ENCODE data around the gene CRYZ. TPM values are rescaled to one million over a fixed set of nuclear protein-coding genes. Genes with fewer than 3 reads are reported as not detected.

CRYZ gene
- total and polyA plus RNA-seq, 12 donors, result 18.1 to 81.6 (median 47.7) TPM

GRCh38 chr1:74689621-74690363 lies 43.1 kb downstream of the CRYZ start:
- DNase-seq, result peak; percentile 23 to 79 (median 53)
- intact Hi-C loops (cut with DNase I), result no loop called here

GRCh38 chr1:74686928-74687327 lies 45.9 kb downstream of the CRYZ start:
- 81 to 87% (median 83%) methylated on average over 4 of the region's 4 CpGs for WGBS, 4 donors
- no peak for TF ChIP-seq POLR2A (IDR thresholded peaks at IDR 0.05)
- TF ChIP-seq, protein P1, sequence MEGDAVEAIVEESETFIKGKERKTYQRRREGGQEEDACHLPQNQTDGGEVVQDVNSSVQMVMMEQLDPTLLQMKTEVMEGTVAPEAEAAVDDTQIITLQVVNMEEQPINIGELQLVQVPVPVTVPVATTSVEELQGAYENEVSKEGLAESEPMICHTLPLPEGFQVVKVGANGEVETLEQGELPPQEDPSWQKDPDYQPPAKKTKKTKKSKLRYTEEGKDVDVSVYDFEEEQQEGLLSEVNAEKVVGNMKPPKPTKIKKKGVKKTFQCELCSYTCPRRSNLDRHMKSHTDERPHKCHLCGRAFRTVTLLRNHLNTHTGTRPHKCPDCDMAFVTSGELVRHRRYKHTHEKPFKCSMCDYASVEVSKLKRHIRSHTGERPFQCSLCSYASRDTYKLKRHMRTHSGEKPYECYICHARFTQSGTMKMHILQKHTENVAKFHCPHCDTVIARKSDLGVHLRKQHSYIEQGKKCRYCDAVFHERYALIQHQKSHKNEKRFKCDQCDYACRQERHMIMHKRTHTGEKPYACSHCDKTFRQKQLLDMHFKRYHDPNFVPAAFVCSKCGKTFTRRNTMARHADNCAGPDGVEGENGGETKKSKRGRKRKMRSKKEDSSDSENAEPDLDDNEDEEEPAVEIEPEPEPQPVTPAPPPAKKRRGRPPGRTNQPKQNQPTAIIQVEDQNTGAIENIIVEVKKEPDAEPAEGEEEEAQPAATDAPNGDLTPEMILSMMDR (IDR thresholded peaks at IDR 0.05), result no peak
- Histone ChIP-seq H3K4me1 (replicated peaks in 1 of 2) (no peaks in the 10 kb centered on the region), H3K36me3 (replicated peaks in 1 of 2) (no peaks in the 10 kb centered on the region), H3K9me3 (replicated peaks in 1 of 3) (no peaks in the 10 kb centered on the region), H3K27ac (no peak overlapping the region), H3K27me3 (no peaks in the 10 kb centered on the region), H3K4me3 (no peak overlapping the region)
- no peak for DNase-seq
- intact Hi-C loops (cut with DNase I), result no loop called here

More at GRCh38 chr1:74689621-74690363, 43.1 kb downstream of the CRYZ start:
- Histone ChIP-seq H3K36me3 (replicated peaks in 1 of 2) (no peaks in the 10 kb centered on the region), H3K4me1 (replicated peaks in 1 of 2) (no peaks in the 10 kb centered on the region), H3K9me3 (replicated peaks in 1 of 3) (no peaks in the 10 kb centered on the region), H3K27ac (no peak overlapping the region), H3K27me3 (no peaks in the 10 kb centered on the region), H3K4me3 (no peak overlapping the region)
- 23 to 26% (median 25%) methylated on average over 5 of the region's 5 CpGs for WGBS, 4 donors
- TF ChIP-seq, protein P1 (IDR thresholded peaks at IDR 0.05), result peak; percentile 58 to 81 (median 78)
- no peak for TF ChIP-seq POLR2A (IDR thresholded peaks at IDR 0.05)

DNA sequence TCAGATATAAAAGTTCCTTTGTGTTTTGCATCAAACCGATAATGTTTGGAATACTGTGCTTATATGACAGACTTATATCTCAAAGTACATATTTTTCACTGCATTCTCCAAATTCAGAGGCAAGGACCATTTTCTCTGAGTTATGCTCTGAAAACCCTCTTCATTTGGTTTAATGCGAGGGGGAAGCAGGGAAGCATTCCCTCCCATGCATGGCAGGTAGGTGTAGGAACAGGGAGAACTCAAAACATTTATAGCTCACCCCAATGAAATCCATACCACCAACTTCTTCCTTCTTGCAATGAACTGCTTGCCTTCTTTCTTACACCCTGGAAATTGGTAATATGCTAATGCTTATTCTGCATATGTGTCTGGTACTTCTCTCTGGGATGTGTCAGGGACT lies 48.5 kb downstream of the CRYZ start:
- H3K4me3 ChIP-seq, result no peak overlapping the region
- H3K27me3 ChIP-seq, result no peaks in the 10 kb centered on the region
- H3K4me1 ChIP-seq (replicated peaks in 1 of 2), result no peaks in the 10 kb centered on the region
- WGBS, 4 donors, result 87 to 96% (median 90%) methylated on average over 2 of the region's 2 CpGs
- TF ChIP-seq POLR2A (IDR thresholded peaks at IDR 0.05), result no peak
- TF ChIP-seq, protein P1 (IDR thresholded peaks at IDR 0.05), result no peak
- no peak for DNase-seq
- H3K36me3 ChIP-seq (replicated peaks in 1 of 2), result no peaks in the 10 kb centered on the region
- intact Hi-C loops (cut with DNase I), result no loop called here
- H3K9me3 ChIP-seq (replicated peaks in 1 of 3), result no peaks in the 10 kb centered on the region
- H3K27ac ChIP-seq, result no peak overlapping the region

- H3K27me3 ChIP-seq, result no peaks in the 10 kb centered on the region
- no peaks in the 10 kb centered on the region for H3K4me1 ChIP-seq (replicated peaks in 1 of 2)
- no peaks in the 10 kb centered on the region for H3K36me3 ChIP-seq (replicated peaks in 1 of 2)
- H3K4me3 ChIP-seq, result no peak overlapping the region
- intact Hi-C loops (cut with DNase I), result no loop called here
- DNase-seq, result no peak
- TF ChIP-seq, protein P1 (IDR thresholded peaks at IDR 0.05), result no peak
- no peak for TF ChIP-seq POLR2A (IDR thresholded peaks at IDR 0.05)
- no peak overlapping the region for H3K27ac ChIP-seq
- no peaks in the 10 kb centered on the region for H3K9me3 ChIP-seq (replicated peaks in 1 of 3)
Observed at GRCh38 chr1:74683656-74684055, 49.2 kb downstream of the CRYZ start.

Measured in adrenal gland (tissue), 12 donors.